NCI-H146 treated with DMSO at 0.1 percent for 48 hours (cell line): ENCODE data around the gene CYFIP1.
"Not testable (repeated sequence)": the region's sequence is repeated elsewhere in the genome, so short reads cannot be mapped to it uniquely, and the experiment has no call there.

Experiments
- DNase-seq: peaks from one replicate; lab custom pipeline; 2025; ENCODE audit not compliant: unreplicated experiment; lab: John Stamatoyannopoulos, UW

The CYFIP1 gene

DNA sequence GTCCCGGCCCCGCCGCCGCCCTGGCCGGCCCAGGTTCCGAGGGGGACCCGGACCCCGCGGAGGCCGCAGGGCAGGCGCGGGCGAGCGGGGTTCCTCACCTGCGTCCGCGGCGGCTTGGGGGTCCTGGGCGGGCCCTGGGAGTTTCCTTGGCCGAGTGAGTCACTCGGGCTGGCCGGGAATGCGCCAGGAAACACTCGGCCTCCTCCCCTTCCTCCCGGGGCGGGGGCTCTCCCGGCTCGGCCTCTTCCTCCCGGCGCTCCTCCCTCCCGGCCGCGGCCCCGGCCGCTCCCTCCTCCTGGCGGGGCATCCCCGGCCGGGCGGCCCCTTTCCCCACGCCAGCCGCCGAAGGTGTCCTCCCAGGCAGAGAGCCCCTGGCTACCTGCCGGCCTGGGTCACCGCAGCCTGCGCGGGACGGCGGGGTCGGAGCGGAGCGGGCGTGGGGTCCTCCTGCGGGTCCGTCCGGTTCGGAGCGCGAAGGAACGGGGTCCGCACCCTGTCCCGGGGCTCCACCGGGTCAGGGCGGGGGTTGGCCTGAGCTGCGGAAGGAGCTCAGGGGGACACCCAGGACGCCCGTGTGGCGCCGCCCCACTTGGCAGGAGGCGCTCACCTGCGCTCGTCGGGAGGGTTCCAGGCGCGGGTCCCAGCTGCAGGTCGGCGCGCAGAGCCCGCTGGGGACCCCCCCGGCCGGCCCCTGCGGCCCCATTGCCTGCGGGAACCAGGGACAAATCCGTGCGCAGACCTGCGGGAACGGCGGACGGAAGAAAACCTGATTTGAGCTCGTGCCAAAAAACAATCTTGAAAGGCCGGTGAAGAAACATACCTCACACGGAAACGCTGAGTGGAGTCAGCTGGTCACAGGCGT, at the start of gene CYFIP1:
TSS of gene CYFIP1 (minus strand) at position 180 of the 862 bp plus-strand sequence. CDS start 33,083 bp downstream, outside the sequence.
- peak; percentile 52 for DNase-seq

DNA sequence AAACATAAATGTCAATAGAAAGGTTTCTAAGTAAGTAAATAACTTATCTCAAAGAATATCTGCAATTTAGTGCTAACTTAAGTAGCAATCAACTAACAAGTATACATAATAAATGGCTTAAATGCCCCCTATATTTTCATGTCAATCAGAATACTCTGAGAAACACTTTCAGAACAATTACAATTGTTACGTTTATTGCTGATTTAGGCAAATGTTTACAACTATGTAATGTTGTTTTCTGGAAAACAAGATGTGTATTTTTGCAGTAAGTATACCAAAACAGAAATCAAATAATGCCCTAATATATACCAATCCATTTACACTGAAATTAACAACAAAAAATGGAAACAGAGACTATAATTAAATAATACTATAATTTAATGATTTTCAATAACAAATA, 46.0 kb upstream of the CYFIP1 start:
- DNase-seq: no peak

GRCh38 chr15:23022156-23022555, 42.0 kb upstream of the CYFIP1 start:
- DNase-seq: no peak

GRCh38 chr15:23014394-23015000, 34.3 kb upstream of the CYFIP1 start:
- no peak for DNase-seq

GRCh38 chr15:23013681-23014080, 33.5 kb upstream of the CYFIP1 start:
- no peak for DNase-seq

DNA sequence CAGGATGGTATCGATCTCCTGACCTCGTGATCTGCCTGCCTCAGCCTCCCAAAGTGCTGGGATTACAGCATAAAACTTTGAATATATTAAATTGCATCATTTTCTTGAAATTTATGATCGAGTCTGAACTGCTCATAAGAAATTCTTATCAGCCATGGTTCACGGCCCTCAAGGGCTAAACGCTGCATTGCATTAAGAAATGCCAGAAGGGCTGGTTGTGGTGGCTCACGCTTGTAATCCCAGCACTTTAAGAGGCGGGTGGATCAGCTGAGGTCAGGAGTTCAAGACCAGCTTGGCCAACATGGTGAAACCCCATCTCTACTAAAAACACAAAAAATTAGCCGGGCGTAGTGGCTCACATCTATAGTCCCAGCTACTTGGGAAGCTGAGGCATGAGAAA, 32.4 kb upstream of the CYFIP1 start:
- not testable (repeated sequence) for DNase-seq

GRCh38 chr15:23003736-23004135, 23.6 kb upstream of the CYFIP1 start:
- no peak for DNase-seq

- DNase-seq: no peak
Measured at GRCh38 chr15:23002920-23003319, 22.8 kb upstream of the CYFIP1 start.

DNA sequence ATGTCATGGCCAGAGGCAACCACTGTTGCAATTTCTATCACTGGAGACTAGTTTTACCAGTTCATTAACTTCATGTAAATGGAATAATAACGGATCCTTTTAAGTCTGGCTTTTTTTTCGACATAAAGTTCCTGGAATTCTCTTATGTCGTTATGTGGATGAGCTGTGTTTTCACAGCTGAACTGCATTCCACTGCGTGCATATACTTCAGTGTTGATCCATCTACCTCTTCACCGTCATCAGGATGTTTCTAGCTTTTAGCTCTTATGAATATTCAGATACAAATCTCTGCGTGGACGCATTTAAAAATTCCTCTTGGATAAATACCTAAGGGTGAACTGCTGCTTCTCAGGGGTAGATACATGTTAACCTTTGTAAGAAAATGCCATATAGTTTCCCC, 15.6 kb upstream of the CYFIP1 start:
- no peak for DNase-seq

DNA sequence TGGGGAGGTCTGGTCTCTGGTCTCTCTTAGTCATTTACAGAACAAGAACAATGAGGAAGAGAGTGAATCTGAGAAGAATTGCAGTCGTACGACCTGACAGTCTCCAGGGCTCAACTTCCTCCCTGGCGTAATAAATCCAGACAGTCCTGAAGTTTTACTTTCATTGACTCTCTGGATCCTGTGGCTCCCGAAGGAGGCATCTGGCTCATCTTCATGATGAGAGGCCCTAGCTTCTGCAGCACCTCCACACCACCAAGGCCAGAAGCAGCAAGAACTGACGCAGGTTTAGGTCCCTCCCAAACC, 11.8 kb upstream of the CYFIP1 start:
- no peak for DNase-seq

DNA sequence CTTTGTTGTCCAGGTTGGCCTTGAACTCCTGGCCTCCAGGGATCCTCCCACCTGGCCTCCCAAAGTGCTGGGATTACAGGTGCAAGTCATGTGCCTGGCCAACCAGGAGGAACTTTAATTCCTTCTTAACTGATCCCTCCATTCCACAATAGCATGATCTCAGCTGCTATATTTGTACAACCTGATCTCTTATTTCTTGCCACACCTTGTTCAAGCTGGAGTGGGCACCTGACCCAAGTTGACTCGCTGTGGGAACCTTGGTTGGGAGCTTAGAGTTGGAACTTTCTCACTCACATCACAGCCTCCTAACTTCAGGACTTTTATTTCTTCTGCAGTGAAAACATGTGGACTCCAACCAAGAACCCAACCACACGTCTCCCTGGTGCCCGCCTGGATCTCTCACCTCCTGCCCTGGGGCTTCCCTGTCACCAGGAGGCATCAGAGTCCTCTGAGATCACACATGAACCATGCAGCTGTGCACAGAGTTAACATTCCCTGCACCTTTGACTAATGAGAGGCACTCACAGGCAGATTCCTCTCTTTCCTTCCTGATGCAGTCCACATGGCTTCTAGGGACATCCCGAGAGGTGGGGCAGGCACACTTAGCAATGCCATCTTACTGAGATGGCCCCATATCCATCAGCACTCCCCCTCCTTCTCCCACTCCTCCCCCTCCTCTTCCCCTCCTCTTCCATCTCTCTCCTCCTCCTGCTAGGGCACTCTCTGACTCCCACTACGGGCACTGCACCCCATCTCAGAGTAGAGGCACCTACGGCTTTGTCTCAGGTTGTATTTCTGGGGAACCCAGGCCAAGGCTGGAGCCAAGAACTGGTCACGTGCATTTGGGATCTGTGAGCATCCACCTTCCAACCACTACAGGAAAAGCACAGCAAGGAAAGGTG, 9.7 kb upstream of the CYFIP1 start:
- no peak for DNase-seq

DNA sequence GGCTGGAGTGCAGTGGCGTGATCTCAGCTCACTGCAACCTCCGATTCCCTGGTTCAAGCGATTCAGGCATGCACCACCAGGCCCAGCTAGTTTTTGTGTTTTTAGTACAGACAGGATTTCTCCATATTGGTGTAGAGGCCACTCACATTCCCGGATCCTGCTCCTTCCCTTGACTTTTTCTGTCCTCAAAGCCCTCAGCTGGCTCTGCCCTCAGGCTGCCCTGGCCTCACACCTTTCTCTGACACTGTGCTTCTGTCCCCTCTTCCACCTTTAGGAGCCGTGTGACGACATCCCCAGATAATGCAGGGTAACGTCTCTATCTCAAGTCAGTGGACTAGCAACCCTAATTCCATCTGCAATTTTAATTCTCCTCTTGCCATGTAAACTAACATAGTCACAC, 8.6 kb upstream of the CYFIP1 start:
- DNase-seq: no peak

- not testable (repeated sequence) for DNase-seq
Measured at GRCh38 chr15:22981931-22982330, 1.8 kb upstream of the CYFIP1 start.

GRCh38 chr15:22981051-22981840, 1.1 kb upstream of the CYFIP1 start:
- no peak for DNase-seq

GRCh38 chr15:22979238-22980188, 655 bp downstream of the CYFIP1 start:
- DNase-seq: no peak

GRCh38 chr15:22978691-22979237, 1.4 kb downstream of the CYFIP1 start:
- DNase-seq: no peak

DNA sequence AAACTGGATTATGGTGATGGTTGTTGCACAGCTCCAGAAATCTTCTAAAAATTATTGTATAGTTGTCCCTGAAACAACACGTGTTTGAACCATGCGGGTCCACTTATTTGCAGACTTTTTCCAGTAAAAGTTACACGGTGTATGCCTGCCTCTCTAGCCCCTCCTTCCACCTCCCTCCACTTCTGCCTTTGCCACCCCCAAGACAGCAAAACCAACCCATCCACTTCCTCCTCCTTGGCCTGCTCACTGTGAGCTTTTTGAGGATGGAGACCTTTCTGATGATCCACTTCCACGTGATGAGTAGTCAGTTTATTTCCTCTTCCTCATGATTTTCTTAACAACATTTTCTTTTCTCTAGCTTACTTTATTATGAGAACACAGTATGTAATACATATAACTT, 5.4 kb downstream of the CYFIP1 start:
- no peak for DNase-seq

- DNase-seq: no peak
Measured at GRCh38 chr15:22973987-22974386, 6.2 kb downstream of the CYFIP1 start.

DNA sequence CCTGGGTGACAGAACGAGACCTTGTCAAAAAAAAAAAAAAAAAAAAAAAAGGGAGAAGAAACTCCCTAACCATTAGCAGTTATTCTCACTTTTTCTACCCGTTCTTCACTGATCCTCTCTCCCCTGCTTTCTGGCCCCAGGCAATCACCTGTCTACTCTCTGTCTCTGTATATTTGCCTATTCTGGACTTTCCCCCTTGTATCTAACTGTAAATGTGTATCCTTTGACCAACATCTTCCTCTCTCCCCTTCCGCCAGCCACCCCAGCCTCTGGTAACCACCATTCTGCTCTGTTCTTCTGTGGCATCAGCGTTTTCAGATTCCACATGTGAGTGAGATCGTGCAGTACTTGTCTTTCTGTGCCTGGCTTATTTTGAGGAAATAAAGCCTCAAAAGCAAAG, 6.9 kb downstream of the CYFIP1 start:
- peak; percentile 9 for DNase-seq
